HL-60 (cell line): ENCODE measurements around the gene FYN.

Source experiments
- DNase-seq, 2 experiments: peaks; one replicate each; pipeline ENCODE4 v3.0.0-alpha.2; 2010 to 2020; ENCODE audit warnings: low read depth in 1 of 2, low spot score in 1 of 2
- H3K27ac ChIP-seq: fragments of 250-450 bp; sonication (Bioruptor Pico); replicated peaks from 2 replicates; pipeline ENCODE4 v1.5.1; 2020; ENCODE audit warnings: mild to moderate bottlenecking, moderate library complexity
- H3K27me3 ChIP-seq: fragments of 250-450 bp; sonication (Bioruptor Pico); 2 replicates; pipeline ENCODE4 v1.5.1; 2021; ENCODE audit warnings: mild to moderate bottlenecking, moderate library complexity; ENCODE audit not compliant: insufficient read depth, poor library complexity, severe bottlenecking
- H3K4me3 ChIP-seq: replicated peaks from 2 replicates; pipeline ENCODE4 v1.5.1; 2011; ENCODE audit warnings: mild to moderate bottlenecking, control low read depth, low read length; ENCODE audit not compliant: insufficient read depth
- CTCF ChIP-seq: IDR thresholded peaks from one replicate; pipeline ENCODE4 v1.5.1; 2011; ENCODE audit warnings: low read length, control low read depth, inconsistent platforms; ENCODE audit not compliant: insufficient read depth
- GABPA ChIP-seq: IDR thresholded peaks from 2 replicates; pipeline ENCODE4 v1.6.1; 2012; ENCODE audit warnings: low read depth
- POLR2AphosphoS5 ChIP-seq: IDR thresholded peaks from 2 replicates; pipeline ENCODE4 v1.6.1; 2012; ENCODE audit warnings: low read depth
- REST ChIP-seq: IDR thresholded peaks from 2 replicates; pipeline ENCODE4 v1.6.1; 2012; ENCODE audit warnings: low read depth; ENCODE audit not compliant: insufficient replicate concordance
- SPI1 ChIP-seq: IDR thresholded peaks from 2 replicates; pipeline ENCODE4 v1.6.1; 2012; ENCODE audit warnings: low read depth, mild to moderate bottlenecking, borderline replicate concordance

FYN gene

GRCh38 chr6:111841822-111842221 is 31.4 kb downstream of the FYN start:
- peak; percentile 49 for TF ChIP-seq GABPA
- no peak for TF ChIP-seq POLR2AphosphoS5
- TF ChIP-seq REST: no peak
- peak; percentile 81 for TF ChIP-seq SPI1
- no peak for TF ChIP-seq CTCF
- DNase-seq: peak; percentile 68 to 70
- no peaks in the 10 kb centered on the region for H3K27me3 ChIP-seq
- no peak overlapping the region for H3K4me3 ChIP-seq
- H3K27ac ChIP-seq: no peak overlapping the region

GRCh38 chr6:111840803-111841202 is 32.4 kb downstream of the FYN start:
- Histone ChIP-seq H3K27ac (no peak overlapping the region), H3K4me3 (no peak overlapping the region), H3K27me3 (no peaks in the 10 kb centered on the region)
- no peak for DNase-seq
- TF ChIP-seq CTCF (no peak), GABPA (no peak), REST (no peak), SPI1 (no peak), POLR2AphosphoS5 (no peak)

GRCh38 chr6:111838749-111839484 is 34.3 kb downstream of the FYN start:
- Histone ChIP-seq H3K4me3 (no peak overlapping the region), H3K27me3 (no peaks in the 10 kb centered on the region), H3K27ac (no peak overlapping the region)
- no peak for DNase-seq
- TF ChIP-seq GABPA: no peak
- TF ChIP-seq SPI1: no peak
- TF ChIP-seq CTCF: no peak
- TF ChIP-seq REST: no peak
- TF ChIP-seq POLR2AphosphoS5: no peak
